Purkinje cell (primary cell): ENCODE data around the gene GPR62. TPM values are rescaled to one million over a fixed set of nuclear protein-coding genes. Genes with fewer than 3 reads are reported as not detected.

ENCODE experiments used
- polyA plus RNA-seq: library from polyadenylated mRNA; unstranded; fragments of >200 nt; fragmentation: Nextera tagmentation; gene quantifications from 2 replicates; pipeline ENCODE4 v1.2.1, GENCODE V29; 2014

The GPR62 gene, protein sequence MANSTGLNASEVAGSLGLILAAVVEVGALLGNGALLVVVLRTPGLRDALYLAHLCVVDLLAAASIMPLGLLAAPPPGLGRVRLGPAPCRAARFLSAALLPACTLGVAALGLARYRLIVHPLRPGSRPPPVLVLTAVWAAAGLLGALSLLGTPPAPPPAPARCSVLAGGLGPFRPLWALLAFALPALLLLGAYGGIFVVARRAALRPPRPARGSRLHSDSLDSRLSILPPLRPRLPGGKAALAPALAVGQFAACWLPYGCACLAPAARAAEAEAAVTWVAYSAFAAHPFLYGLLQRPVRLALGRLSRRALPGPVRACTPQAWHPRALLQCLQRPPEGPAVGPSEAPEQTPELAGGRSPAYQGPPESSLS
- polyA plus RNA-seq, result 0.53 TPM in 1 of 2 replicates, not detected in the other

DNA sequence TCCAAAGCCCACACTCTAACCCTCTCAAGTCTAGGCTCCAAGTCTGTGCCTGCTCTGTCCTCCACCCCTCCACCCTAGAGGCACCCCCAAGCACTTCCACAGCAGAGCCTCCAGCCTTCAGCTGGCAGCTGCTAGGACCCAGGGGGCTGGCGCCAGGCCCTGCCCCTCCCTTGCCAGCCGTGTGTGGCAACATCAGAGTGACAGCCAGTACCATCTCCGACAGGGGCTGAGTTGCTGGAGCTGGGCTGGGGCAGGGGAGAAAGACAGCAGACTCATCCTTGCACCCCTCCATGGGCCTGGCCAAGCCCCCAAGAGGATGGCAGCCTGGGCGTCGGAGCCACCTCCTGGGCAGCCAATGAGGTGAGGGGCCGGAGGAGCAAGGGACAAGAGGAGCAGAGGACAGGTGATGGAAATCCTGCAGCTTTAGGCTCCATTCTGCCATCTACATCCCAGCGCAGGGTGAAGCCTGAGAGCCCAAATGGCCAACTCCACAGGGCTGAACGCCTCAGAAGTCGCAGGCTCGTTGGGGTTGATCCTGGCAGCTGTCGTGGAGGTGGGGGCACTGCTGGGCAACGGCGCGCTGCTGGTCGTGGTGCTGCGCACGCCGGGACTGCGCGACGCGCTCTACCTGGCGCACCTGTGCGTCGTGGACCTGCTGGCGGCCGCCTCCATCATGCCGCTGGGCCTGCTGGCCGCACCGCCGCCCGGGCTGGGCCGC, at the start of gene GPR62:
GPR62 (plus strand) TSS at position 207 of the 718 bp plus-strand sequence; CDS start at position 479, 272 bp downstream.

DNA sequence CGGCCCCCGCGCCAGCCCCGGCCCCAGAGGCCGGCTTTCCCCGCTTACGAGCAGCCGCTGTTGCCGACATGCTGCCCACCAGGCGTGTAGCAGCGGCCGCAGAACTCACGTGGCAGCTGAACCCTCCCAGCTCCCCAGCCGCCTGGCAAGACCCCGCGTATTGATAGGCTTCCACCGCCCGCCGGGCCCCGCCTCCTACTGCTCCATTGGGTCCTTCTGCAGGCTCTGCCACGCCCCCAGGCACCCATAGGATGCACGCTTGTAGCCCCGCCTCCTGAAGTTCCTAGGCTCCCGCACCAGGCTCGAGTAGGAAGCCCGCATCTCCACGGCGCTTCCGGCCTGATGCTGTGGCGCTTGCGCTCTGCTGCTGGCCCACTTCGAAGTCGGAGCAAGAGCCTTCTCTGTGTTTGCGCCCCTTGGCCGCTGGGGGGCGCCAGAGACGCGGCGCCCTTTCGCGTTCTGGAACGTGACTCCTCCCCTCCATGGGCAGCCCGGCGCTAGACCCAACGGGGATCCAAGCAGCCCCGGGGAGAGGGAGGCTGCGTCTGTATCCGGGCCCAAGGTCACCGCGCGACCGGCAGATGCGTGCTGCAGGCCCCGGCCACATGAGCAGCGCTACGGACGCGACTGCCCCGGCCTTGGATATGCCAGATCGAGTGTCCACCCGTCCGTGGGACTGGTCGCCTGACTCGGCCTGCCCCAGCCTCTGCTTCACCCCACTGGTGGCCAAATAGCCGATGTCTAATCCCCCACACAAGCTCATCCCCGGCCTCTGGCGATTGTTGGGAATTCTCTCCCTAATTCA, 13.2 kb upstream of the GPR62 start, which contains the start of the genes PARP3 and RRP9:
PARP3 (plus strand) TSS at position 566 of the 805 bp plus-strand sequence. CDS start 993 bp downstream, outside the sequence.
RRP9 (minus strand) TSS at position 107 of the 805 bp plus-strand sequence; CDS start at position 70, 37 bp downstream.

DNA sequence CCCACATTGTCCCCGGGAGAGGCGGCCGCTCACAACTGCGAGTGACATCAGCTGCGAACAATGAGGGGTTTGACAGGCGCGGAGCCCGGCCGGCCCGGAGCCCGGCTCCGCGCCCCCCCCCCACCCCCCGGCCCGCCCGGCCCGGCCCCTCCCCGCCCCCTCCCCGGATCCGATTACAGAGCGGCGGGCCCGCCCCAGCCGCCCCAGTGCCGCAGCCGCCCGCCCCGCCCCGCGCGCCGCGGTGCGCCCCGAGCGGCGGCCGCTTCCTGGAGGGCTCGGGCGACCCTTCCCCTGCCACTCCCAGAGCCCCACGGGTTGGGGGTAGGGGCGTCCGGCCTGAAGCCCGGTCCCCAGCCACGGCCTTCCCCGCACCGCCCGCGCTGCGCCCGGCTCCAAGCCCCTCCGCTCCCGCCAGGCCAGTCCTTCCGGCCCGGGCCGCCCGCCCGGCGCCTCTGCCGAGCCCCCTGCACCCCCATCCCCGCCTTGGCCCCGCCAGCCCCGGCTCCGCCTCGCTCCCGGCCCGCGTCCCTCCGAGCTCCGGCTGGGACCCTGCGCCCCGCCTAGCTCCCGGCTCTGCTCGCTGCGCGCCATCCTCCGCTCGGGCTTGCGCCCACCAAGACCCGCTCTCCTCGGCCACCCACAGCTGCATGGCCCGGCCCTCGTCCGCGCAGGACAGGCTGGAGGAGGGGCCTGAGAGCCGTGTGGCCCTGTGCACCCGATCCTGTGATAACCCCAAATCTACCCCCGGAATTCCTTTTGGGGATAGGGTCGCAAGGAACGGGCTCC, 12.4 kb downstream of the GPR62 start, which contains the start of gene PCBP4:
PCBP4 (minus strand) TSS at position 71 of the 786 bp plus-strand sequence. CDS start 6,214 bp downstream, outside the sequence.

DNA sequence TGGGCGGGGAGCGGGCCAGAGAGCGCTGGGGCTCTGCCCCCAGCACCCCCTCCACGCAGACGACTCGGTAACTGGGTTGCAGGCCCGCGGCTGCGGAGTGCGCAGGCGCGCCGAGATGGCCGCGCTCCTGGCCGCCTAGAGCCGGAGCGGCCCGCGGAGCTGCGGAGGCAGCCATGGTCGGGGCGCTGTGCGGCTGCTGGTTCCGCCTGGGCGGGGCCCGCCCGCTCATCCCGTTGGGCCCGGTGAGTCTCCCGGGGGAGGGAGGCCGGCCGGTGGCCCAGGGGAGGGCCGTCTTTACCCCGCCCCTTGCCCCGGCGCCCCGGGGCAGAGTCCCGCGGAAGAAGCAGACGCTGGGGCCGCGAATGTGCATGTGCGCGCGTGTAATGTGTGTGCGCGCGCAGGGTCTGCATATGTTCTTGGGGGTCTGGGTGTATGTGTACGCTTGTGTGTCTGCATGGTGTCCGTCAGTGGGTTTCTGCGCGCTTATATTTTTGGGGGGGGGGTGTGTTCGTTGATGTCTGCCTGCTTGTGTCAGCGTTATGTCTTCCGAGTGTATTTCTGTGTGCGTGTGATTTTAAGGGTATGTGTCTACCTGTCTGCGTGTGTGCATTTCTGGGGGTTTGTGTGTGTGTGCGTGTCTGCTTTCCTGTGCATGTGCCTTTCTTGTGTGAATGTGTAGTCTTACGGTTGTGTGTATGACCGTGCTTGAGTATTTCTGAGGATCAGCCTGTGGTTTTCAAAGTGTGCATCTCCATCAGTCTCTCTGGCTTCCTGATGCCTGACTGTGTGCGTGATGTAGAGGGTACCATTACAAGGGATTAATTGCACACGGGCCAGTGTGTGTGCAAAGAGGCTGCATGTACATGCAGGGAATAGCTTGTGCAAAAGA, 20.0 kb downstream of the GPR62 start, which contains the start of gene ABHD14A:
ABHD14A (plus strand) TSS at position 102 of the 889 bp plus-strand sequence; CDS start at position 174, 72 bp downstream.

DNA sequence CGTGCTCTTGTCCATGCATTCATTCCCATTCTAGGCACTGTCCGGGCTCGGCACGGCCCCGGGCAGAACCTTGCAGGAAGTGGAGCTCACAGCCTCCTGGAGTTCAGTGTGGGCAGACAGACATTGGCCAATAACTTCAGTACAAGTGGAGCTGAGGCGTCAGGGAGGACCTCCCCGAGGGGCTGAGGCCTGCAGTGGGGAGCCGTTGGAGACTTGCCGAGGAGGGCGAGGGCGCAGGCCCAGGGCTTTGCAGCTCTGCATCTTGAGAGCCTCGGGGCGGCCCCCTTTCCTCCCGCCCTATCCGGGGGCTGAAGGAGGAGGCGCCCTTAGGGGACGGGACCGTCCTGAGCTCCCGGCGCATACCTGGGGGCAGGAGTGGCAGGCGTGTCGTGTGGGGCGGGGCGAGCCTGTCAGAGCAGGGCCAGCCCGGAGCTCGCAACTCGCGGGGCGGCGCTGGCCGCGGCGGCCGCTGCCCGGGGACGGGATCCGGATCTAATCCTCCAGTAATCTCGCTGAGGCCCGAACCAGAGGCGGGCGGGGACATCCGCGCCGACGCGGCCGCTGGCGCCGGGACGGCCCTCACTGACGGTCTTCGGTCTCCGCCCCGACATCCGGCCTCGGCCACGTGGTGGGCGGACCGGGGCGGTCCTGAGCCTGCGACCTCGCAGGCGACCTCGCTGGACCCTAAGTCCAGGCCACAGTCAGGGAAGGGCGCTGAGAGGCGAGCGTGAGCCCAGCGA, 27.8 kb downstream of the GPR62 start, which contains the start of gene ACY1:
ACY1 (plus strand) TSS at position 698 of the 740 bp plus-strand sequence. CDS start 530 bp downstream, outside the sequence.

DNA sequence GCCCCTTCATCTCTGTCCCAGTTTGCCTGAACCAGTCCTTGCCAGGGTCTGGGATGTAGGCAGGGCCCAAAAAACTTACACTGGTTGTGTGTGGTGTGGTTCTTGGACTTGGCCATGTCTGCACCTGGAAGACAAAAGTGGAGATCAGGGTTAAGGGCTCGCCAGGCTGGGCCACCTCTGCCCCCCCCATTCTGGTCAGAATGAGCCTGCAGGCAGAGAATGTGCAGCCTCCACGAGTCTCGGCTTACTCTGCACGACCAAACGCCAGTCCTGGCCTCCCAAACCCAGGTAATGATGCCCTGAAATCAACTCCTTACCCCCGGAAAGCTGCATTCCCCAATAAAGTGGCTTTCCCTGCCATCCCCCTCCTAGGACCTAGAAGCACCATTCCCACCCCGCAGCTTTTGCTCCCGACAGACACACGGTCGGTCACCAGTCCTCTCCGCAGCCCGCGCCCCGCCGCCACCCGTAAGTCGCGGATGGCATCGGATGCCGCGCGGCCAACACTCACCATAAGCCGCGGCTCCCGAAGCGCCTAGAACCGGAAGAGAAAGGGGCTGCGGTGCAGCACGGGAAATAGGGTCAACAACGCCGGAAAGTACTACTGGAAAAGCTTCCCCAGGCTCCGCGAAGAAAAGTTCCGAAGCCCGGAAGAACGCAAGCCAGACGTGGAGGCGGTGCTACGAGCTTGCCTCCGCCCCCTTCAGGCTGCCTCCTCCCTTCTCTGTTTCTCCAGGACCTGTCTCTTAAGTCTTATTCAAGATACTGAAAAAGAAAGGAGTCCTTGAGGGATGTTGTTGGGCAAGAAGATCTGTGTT, 40.4 kb downstream of the GPR62 start, which contains the start of gene RPL29:
RPL29 (minus strand) TSS at position 550 of the 818 bp plus-strand sequence; CDS start at position 116, 434 bp downstream.

Other genes starting within 250 kb of the GPR62 start
- gene GRM2, start 248.3 kb upstream of the GPR62 start, polyA plus RNA-seq, result 0.50 TPM in 1 of 2 replicates, not detected in the other
- gene IQCF6, start 176.1 kb upstream of the GPR62 start, polyA plus RNA-seq, result not detected in 2 replicates
- not detected in 2 replicates for gene IQCF2, start 93.8 kb upstream of the GPR62 start, polyA plus RNA-seq
- not detected in 2 replicates for gene IQCF5, start 79.8 kb upstream of the GPR62 start, polyA plus RNA-seq
- not detected in 2 replicates for gene IQCF1, start 52.0 kb upstream of the GPR62 start, polyA plus RNA-seq
- 3.4 and 6.5 TPM in 2 replicates for gene RRP9, start 13.5 kb upstream of the GPR62 start, polyA plus RNA-seq
- gene PARP3, start 13.0 kb upstream of the GPR62 start, polyA plus RNA-seq, result 2.3 and 2.5 TPM in 2 replicates
- gene PCBP4, start 12.1 kb downstream of the GPR62 start, polyA plus RNA-seq, result 0.67 and 2.1 TPM in 2 replicates
- 2.0 and 3.7 TPM in 2 replicates for gene ABHD14B, start 18.7 kb downstream of the GPR62 start, polyA plus RNA-seq
- 59.8 and 65.2 TPM in 2 replicates for gene ABHD14A, start 19.7 kb downstream of the GPR62 start, polyA plus RNA-seq
- 4.4 and 12.2 TPM in 2 replicates for gene ACY1, start 28.2 kb downstream of the GPR62 start, polyA plus RNA-seq
- 878 and 896 TPM in 2 replicates for gene RPL29, start 40.5 kb downstream of the GPR62 start, polyA plus RNA-seq
- 0.25 and 1.0 TPM in 2 replicates for gene DUSP7, start 101.2 kb downstream of the GPR62 start, polyA plus RNA-seq
- gene POC1A, start 199.0 kb downstream of the GPR62 start, polyA plus RNA-seq, result 0.13 and 0.34 TPM in 2 replicates
- 54.1 and 54.5 TPM in 2 replicates for gene ALAS1, start 242.8 kb downstream of the GPR62 start, polyA plus RNA-seq